Esophagus muscularis mucosa (tissue), 3 donors: Measurements from ENCODE around the gene SMYD4.

ENCODE experiments used
- POLR2A ChIP-seq: fragments of 450-650 bp; IDR thresholded peaks from one replicate; pipeline ENCODE4 v1.6.1; 2017; ENCODE audit warnings: antibody characterized with exemption, moderate library complexity, mild to moderate bottlenecking, low read depth
- POLR2AphosphoS5 ChIP-seq, 2 donors: sonication (generic); formaldehyde crosslinking; IDR thresholded peaks; one replicate each; pipeline ENCODE4 v1.6.1; 2017; ENCODE audit warnings: antibody characterized with exemption in 2 of 2
- TF ChIP-seq, protein P1 (sequence below), 3 experiments: fragments of 200-600 bp in 2 of 3; fragments of 450-650 bp in 1 of 3; sonication (generic) in 2 of 3; IDR thresholded peaks; one replicate each; pipeline ENCODE4 v1.5.1; 2017 to 2019; ENCODE audit warnings: antibody characterized with exemption in 3 of 3, mild to moderate bottlenecking in 2 of 3, moderate library complexity in 1 of 3

DNA sequence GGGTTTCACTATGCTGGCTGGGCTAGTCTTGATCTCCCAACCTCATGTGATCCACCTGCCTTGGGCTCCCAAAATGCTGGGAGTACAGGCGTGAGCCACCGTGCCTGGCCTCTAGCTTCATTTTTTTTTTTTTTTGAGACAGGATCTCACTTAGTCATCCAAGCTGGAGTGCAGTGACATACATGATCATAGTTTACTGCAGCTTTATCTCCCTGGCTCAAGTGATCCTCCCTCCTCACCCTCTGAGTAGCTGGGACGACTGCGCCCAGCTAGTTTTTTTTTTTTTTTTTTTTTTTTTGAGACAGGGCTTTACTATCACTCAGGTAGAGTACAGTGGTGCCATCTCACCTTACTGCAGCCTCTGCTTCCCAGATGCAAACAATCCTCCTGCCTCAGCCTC is 9.8 kb upstream of the SMYD4 start:
- TF ChIP-seq POLR2A, result no peak
- TF ChIP-seq, protein P1, sequence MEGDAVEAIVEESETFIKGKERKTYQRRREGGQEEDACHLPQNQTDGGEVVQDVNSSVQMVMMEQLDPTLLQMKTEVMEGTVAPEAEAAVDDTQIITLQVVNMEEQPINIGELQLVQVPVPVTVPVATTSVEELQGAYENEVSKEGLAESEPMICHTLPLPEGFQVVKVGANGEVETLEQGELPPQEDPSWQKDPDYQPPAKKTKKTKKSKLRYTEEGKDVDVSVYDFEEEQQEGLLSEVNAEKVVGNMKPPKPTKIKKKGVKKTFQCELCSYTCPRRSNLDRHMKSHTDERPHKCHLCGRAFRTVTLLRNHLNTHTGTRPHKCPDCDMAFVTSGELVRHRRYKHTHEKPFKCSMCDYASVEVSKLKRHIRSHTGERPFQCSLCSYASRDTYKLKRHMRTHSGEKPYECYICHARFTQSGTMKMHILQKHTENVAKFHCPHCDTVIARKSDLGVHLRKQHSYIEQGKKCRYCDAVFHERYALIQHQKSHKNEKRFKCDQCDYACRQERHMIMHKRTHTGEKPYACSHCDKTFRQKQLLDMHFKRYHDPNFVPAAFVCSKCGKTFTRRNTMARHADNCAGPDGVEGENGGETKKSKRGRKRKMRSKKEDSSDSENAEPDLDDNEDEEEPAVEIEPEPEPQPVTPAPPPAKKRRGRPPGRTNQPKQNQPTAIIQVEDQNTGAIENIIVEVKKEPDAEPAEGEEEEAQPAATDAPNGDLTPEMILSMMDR (IDR thresholded peaks at IDR 0.05), result no peak
- TF ChIP-seq POLR2AphosphoS5 (IDR thresholded peaks at IDR 0.05), result no peak
